HG02588 (cell line): ENCODE data around the gene DNAJB5.
"Not testable (repeated sequence)": the region's sequence is repeated elsewhere in the genome, so short reads cannot be mapped to it uniquely, and the experiment has no call there.

Experiments used
- ATAC-seq: cut with Tn5 transposase; IDR thresholded peaks from one replicate; pipeline ENCODE4 v1.9.1; 2021; ENCODE audit warnings: mild to moderate bottlenecking, moderate library complexity; ENCODE audit not compliant: unreplicated experiment

Gene DNAJB5

DNA sequence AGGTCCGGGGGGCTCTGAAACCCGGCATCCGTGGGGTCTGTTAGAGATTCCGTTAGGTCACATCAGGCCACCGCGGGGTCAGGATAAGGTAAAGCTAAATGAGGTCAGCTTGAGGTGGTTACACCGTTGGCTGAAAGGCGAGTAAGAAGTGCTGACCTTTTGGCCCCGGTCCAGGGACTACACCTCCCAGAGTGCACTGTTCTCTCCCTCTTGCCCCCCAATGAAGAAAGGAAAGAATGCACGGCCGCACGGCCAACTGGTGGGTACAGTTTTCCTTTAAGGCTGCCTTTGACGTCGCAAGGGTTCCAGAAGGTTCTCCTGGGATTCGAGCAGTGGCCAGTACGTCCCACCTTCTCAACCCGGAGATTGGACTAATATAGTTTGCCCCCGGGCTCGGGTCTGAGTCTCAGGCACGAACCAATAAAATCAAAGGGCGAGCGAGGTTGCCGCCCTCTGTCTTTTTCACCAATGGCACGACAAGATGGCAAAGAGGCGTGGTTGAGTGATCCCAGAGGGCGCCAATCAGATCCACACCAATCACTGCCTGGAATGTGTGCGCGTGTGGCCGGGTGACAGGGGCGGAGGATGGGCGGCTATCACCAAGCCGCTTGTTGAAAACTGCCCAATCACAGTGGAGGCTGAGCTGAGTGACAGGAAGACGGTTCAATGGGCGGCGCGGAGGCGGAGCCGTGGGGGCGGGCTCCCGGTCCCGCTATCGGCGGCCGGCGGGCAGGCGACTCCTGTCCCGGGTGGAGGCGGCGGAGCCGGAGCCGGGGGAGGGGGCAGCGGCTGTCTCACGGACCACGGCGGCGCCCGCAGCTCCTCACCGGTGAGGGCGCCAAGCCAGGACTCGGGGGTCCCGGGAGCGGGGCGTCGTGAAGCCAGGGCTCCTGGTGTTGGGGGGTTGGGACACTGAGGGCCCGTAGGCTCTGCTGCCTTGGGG lies at the start of gene DNAJB5:
TSS of gene DNAJB5 (plus strand) at position 743 of the 943 bp plus-strand sequence. CDS start 886 bp downstream, outside the sequence.
- ATAC-seq: peak; percentile 84

DNA sequence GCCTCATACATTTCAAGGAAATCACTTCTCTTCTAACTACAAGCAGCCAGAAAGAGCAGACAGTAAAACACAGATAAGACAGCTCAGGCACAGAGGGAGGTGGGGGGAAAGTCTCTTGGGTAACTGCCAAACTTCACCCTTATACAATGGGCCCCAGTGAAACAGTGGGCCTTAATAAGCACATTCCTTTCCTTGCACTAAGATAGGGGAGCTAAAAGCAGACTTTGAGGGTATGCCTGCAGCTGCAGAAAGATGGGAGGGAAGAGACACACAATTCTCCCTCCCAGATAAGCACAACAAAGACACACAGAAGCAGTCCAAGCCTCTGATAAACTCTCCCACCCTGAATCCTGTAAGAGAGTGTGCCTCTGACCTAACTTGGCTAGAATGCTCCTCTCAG lies 49.6 kb upstream of the DNAJB5 start:
- ATAC-seq: not testable (repeated sequence)

DNA sequence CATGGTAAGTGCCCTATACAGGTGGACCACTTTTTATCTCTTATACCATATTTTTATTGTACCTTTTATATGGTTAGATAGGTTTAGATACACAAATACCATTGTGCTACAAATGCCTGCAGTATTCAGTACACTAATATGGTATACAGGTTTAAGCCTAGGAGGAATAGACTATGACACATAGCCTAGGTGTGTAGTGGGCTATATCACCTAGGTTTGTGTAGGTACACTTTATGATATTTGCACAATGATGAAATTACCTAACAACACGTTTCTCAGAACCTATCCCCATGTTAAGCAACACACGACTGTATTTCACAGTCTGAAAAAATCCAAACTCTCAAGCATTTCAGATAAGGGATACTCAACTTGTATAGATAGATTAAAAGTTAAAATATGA lies 41.1 kb upstream of the DNAJB5 start:
- no peak for ATAC-seq

DNA sequence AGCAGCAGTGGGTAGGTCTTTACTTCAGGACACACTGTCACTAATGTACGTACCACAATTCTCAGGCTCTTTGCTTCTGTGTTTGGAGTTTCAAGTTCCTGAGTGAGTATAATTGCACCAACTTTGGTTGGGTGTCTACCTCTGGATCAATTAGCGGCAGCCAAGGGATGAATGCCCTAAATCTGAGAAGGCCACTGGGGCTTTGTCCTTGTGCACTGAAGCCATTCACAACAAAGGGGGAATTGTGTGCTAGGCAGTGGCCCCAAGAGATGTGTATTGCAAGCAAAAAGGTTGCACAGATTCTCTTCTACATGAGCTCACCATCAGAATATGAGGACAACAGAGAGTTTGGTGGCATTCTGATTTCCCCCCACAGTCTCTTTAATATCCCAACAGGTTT lies 35.3 kb upstream of the DNAJB5 start:
- ATAC-seq: no peak

DNA sequence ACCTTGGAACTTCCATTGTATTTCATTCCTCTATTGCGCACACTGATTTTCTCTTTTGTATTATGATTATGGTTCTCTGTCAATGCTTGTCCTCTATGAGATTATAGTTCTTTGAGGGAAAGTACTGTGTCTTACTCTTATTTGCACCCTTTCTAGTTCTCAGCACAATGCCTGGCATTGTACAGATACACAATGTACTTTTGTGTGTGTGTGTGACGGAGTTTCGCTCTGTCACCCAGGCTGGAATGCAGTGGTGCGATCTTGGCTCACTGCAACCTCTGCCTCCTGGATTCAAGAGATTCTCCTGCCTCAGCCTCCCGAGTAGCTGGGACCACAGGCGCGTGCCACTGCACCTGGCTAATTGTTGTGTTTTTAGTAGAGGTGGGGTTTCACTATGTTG lies 33.5 kb upstream of the DNAJB5 start:
- not testable (repeated sequence) for ATAC-seq

DNA sequence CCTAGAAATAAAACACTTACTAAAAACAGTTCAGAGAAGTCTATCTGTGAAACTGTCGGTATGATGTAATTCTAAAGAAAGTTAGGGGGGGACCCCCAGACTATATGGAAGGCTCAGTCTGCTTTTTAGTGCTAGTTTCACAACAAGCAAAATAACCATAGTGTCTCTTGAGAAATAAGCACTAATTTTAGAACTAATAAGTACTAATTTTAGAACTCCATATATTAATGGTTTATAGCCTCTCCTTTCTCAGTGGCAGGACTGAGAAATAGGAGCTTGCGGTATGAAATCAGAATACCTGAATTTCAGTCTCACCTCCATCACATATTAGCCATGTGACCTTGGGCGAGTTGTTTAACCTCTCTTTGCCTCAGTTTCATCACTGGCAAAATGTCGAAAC lies 32.9 kb upstream of the DNAJB5 start:
- ATAC-seq: no peak

DNA sequence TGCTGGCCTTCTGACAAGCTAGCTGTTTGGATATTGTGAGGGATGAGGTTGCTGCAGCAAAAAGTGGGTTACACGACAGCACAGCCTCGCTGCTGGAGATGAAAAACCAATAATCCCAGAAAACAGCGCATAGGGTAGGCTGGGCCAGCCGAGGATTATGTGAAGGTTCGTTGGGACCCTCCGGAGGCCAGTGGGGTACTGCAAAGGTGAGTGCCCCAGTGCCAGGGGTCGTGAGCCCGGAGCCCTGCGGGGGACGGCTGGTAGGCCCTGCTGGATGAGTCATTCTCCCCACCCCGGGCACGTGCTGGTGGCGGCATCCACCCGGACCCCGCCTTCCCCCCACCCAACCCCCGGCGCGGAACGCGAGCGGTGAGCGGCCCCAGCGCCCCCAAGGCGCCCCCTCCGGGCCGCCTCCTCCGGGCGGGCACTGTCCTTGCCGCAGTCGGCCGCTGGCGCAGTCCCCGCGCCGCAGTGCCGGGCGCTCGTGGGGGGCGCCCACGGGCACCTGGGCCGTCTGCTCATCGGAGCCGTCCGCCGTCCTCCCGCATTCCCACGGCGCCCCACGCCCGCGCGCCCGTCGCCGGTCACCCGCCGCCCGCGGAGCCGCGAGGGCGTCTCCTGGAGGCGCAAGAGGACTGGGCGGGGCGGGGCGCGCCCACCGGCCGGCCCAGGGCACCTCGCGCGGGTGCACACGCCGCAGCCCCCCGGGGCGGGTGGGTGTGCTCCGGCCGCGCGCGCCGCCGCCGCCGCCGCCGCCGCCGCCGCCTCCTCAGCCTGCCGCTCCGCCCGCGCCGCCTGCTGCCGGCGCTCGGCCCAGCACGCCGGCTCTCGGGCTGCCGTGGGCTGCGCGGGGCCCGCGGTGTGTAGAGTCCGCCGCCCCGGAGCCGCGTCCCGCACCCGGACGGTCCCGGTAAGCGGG lies 31.8 kb upstream of the DNAJB5 start, which contains the start of gene PHF24:
TSS of gene PHF24 (plus strand) at position 794 of the 919 bp plus-strand sequence. CDS start 13,014 bp downstream, outside the sequence.
- no peak for ATAC-seq

DNA sequence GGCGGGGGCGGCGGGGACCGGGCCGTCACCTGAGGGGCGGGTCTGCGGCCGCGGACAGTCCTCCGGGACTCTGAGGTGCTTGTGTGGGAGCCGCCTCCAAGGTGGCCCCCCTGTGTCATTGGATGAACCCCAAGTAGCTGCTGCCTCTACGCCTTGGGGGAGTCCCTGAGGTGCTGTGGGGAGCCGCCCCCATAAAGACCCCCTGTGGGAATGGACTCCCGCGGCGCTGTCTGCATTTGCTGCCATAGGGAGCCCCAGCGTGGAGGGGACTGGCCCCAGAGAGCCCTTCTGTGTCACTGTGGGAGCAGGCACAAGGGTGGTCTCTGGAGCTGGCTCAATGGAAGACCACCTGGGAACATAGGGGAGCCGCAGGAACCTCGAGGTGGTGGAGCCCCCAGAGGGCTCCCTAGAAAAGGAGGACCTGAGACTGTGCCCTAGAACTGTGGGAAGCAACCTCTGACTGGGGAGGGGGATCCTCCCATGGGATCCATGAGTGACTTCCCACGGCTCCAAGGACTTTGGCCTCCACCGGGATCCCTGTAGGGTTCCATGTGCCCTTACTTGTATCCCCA lies 31.0 kb upstream of the DNAJB5 start:
- ATAC-seq: no peak

DNA sequence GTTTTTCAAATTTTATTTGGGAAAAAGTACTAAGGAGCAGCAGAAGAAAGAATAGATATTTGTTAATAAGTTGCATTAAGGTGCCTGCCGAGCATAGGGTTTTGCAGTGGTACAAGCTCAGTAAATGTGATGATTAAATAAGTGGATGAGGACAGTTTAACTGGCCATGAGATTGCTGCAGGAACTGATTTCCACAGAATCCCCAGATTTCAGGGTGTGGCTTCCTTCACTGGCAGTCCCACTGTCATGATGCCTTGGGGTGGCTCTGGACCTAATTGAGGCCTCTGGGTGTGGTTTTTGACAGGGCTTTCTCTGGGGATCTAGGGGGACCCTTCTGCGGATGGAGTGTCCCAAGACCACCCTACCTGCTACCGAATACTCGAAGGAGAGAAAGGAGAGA lies 30.1 kb upstream of the DNAJB5 start:
- no peak for ATAC-seq

DNA sequence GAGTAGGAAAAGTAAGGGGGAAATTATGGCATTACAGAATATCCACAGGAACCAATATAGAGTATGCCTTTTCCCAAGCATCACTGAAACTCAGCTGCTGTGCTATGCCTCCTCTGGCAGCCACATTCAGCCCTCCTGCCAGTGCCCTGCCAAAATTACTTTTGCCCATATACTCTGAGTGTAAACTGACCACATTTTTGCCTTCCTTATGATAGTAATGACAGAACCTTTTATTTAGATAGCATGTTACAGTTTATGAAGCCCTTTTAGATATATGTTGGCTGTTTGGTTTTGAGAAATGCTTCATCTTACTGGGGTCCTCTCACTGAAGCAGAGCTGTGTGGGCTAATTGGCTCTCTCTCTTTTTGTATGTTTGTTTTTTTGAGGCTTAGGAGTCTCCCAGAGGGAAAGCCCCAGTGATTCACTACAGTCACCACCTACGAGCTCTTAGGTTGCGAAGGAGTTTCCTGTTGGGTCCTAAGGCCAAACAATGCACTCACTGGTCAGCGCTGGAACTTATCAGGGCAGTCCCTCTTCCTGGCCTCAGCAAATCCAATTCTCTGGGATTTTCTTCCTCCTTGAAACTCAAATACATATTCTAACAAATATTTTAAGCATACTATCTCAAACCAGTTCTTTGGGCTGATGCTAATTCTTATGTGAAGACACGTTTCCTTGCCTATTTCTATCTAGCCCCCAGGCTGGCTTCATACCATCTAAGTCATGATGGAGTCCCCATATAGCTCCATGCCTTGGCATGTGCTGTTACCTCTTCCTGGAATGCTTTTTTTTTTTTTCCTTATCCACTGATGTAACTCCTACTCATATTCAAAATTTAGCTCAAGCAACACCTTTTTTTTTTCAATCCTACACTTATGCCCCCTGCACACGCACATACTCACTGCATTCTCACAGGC lies 27.7 kb upstream of the DNAJB5 start:
- ATAC-seq: no peak

DNA sequence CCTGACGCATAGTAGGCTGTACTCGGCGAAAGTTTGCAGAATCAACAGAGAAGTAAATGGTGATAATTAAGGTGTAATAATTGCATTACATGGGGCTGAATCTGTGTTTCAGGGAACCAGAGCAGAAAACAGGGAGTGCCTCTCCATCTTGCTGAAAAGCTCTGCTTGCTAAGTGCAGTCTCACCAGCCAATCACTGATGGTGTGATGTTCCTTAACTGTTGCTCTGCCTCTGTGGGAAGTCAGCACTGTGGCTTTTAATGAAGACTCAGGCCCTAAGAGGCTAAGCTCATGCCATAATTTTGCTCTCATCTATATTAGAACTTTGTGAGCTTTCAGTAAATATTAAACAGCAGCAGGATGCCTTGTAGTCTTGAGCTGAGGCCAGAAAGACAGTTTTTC lies 27.0 kb upstream of the DNAJB5 start:
- ATAC-seq: no peak

DNA sequence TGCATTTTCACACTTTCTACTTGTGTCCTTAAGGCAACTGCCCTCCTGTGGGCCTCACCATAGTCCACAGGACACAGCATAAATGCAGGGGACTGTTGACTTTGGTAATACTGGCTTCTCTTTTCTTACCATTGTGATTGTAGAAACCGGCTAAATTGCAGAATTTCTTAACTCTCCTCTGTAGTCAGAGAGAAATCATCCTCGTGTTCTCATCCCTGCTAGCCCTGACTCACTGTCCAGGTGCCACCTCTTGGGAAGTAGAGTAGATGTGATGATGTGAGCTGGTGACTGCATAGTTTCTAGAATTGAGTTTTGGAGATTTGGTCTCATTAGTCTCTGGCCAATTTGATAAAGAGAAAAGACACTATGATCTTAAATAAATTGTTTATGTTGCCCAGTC lies 26.0 kb upstream of the DNAJB5 start:
- ATAC-seq: no peak

DNA sequence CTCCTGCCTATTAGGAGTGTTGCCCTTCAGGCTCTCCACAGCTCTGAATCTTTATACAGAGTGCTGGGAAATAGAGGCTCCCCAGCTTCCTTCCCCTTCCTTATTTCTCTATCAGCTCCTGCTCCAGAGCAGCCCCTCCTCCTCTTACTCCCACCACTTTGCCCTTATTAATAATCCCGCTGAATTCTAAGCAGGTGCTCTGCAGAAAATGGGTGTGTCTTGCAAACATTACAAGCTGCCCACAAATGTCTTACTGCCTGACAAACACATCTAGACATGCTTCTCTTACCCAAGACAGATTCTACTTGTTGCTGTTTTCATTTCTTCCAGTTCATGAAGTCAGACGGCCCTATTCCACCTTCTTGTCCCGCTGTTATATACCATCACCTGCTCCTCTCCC lies 25.1 kb upstream of the DNAJB5 start:
- no peak for ATAC-seq

DNA sequence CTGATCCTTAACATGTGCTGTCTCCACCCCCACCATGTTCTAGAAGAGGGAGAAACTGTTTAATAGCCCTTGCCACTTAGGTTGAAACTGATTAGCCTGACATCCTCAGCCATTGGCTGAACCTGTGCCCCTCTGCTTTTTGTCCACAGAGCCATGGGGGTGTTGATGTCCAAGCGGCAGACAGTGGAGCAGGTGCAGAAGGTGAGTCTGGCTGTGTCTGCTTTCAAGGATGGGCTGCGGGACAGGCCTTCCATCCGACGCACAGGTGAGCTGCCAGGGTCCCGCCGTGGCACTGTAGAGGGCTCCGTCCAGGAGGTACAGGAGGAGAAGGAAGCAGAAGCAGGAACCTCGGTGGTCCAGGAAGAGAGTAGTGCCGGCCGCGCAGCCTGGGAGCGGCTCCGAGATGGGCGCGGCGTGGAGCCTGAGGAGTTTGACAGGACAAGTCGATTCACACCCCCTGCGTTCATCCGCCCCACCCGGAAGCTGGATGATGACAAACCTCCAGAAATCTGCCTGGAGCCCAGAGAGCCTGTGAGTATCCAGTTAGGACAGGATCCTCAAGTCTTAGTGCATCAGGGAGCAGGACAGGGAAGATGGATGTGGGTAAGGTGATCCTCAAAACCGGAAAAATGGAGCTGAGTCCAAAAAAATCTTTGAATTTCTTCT lies 18.3 kb upstream of the DNAJB5 start:
- ATAC-seq: no peak

DNA sequence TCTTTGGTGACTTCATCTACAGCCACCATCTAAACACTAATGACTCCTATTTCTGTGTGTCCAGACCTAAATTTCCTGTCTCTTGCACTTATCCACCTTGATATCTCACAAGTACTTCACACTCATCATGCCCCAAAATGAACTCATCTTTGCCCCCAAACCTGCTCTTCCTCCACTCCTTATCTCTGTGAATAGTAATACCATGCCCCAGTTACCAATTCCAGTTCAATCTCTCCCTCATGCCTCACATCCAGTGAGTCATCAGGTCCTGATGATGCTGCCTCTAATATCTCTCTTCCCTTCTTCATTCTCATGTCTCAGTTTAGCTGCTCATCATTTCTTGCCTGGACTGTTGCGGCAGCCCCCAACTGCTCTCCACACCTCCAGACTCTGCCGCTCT lies 14.9 kb upstream of the DNAJB5 start:
- ATAC-seq: no peak

DNA sequence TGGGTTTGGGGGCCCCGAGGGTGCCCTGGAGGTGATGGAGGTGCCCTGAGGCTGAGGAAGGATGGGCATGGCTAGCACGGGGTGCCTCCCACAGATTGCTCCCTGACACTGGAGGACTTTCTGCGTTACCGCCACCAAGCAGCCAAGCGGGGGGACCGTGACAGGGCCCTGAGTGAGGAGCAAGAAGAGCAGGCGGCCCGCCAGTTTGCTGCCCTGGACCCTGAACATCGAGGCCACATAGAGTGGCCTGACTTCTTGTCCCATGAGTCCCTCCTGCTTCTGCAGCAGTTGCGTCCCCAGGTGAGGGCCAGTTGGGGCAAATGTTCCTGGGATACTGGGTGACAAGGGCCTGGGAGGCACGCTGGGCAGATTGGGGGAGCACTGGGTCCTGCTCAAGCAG lies 13.1 kb upstream of the DNAJB5 start:
- no peak for ATAC-seq

DNA sequence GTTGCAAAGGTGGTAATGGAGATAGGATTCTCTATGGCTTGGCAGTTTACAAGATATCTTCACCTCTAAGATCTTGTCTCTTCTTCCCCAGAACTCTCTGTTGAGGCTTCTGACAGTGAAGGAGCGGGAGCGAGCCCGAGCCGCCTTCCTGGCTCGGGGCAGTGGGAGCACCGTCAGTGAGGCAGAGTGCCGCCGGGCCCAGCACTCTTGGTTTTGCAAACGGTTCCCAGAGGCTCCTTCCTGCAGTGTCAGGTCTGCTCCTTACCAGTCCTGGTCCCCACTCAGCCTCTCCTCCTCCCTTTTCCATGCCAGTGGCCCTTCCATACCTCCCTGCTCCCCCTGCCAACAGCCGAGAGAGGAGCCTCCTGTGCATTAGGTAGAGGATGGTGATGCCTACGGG lies 12.6 kb upstream of the DNAJB5 start:
- no peak for ATAC-seq

DNA sequence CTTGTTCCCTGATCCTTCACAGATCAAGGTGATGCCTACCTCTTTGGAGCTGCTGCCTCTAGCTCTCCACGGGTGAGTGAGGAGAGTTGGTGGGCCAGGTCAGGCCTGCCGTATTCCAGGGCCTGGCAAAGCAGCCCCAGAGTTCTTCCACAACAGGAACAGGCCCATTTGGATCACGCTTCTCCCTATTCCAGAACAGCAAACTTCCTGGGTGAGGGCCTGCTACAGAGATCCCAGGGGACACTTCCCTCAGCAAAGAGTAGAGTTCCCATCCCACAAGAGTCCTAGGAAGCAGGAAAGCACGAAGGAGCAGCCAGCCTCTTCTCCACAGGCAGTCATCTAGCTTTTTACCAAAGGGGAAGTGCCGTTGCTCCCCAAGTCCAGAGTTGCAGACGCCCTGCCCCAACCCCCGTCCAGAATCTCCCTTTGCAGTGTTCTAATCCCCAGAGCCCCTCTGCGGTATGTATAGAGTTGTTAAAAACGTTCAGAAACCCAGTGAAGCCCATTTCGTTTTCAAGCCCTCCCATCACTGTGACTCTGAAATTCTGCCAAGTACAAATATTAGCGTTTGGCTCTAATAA lies 9.3 kb upstream of the DNAJB5 start:
- no peak for ATAC-seq

DNA sequence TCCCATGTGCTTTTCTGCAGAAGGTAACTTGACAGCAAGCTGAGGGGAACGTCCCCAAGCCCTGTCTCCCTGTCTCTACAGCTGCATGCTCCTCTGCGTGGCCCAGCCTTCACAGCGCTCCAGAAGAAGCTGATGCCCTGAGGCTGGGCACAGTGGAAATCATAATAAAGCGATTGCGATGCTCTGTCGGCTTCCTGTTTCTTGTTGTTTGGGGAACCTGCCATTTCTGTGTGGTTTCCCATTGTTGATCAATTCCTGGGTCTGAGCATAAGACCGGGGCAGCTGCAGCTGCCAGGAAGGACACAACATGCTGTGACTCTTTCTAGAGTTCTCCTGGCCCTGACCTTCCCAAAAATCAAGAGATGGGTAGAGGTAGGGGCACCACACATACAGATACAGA lies 7.2 kb upstream of the DNAJB5 start:
- no peak for ATAC-seq
